GM12892 (cell line): ENCODE results near the gene GTF2I.
"Not testable (repeated sequence)": the region's sequence is repeated elsewhere in the genome, so short reads cannot be mapped to it uniquely, and the experiment has no call there.

Experiments used
- DNase-seq: peaks from one replicate; pipeline ENCODE4 v3.0.0; 2011; ENCODE audit not compliant: insufficient read length
- FAIRE-seq: peaks from 2 replicates; lab custom pipeline; 2011; peaks lifted over from hg19 to GRCh38; lab: Jason Lieb, UNC

GTF2I gene

GRCh38 chr7:74753921-74754482 is 96.5 kb downstream of the GTF2I start:
- not testable (repeated sequence) for DNase-seq, FAIRE-seq

DNA sequence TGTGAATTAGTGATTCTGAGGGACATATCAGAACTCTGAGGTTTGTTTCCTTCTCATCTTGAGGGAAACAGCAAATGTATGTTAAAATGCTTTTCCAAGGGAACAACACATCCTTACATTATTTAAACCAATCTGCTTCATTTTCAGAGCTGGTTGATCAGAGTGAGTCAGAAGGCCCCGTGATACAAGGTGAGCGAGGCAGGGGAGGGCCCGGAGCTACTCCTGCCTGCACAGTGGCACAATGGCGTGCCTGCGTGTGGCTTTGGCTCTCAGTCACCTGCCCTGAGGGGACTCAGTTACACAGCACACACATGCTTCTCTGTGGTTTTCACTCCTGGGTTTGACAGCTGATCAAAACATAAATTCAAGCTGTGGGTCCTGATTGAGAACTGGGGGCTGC is 99.2 kb downstream of the GTF2I start:
- FAIRE-seq, DNase-seq: not testable (repeated sequence)

DNA sequence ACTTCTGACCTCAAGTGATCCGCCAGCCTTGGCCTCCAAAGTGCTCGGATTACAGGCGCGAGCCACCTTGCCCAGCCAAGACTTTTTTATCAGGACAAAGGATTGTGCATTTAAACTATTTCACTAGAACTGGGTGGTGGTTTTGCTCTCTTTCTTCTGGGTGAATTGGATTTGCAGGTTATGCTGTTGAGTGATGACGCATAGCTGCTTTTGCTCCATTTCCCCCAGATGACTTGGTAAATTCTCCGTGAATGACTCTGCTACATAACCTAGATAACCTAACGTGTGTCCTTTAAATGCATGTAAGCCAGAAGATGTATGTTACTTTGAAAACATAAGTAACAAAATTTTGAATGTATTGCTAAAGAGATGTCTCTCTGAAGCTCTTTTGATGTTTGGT is 100.8 kb downstream of the GTF2I start:
- not testable (repeated sequence) for FAIRE-seq, DNase-seq

GRCh38 chr7:74758982-74759381 is 101.5 kb downstream of the GTF2I start:
- FAIRE-seq, DNase-seq: not testable (repeated sequence)

GRCh38 chr7:74765205-74765918 is 107.8 kb downstream of the GTF2I start:
- DNase-seq, FAIRE-seq: not testable (repeated sequence)

- not testable (repeated sequence) for DNase-seq, FAIRE-seq
Observed at GRCh38 chr7:74766509-74766908, 109.0 kb downstream of the GTF2I start.

DNA sequence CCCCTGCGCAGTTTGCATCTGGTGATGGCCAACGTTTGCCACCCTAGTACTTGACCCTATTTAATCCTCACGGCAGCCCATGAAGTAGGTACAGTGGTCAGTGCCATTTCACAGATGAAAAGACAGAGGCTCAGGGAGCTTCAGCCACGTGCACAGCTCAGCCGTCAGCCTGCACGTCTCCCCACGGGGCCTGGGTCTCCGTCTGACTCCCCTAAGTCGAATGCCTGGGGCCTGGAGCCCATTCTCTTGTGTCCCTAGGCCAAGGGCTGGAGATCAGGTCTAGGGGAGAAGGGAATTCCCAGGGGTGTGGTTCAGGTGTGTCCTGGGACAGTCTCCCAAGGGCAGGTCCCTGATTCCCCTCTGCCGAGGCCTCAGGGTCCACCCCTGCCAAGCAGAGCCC is 109.5 kb downstream of the GTF2I start:
- not testable (repeated sequence) for FAIRE-seq, DNase-seq

GRCh38 chr7:74770062-74770461 is 112.5 kb downstream of the GTF2I start:
- DNase-seq, FAIRE-seq: not testable (repeated sequence)

DNA sequence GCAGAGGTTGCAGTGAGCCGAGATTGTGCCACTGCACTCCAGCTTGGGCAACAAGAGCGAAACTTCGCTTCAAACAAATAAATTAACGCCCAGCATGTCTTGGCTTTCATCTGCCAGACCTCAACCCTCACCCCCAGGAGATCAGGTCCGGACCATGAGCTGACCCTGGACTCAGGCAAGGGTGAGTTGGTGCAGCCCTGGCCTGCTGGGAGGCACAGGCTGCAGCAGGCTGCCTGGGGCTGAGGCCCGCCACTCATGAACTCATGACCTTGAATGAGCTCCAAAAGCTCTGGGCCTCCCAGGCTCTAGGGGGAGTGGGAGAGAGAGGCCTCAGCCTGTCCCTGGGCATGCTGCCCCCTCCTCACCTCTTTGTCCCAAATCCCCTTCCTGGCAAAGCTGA is 114.6 kb downstream of the GTF2I start:
- DNase-seq, FAIRE-seq: not testable (repeated sequence)

- FAIRE-seq, DNase-seq: not testable (repeated sequence)
Observed at GRCh38 chr7:74773760-74774750, 116.5 kb downstream of the GTF2I start, which contains the start of gene NCF1. TSS of gene NCF1 (plus strand) at chr7:74774011. CDS start at chr7:74774032, 21 bp downstream.

- not testable (repeated sequence) for FAIRE-seq, DNase-seq
Observed at GRCh38 chr7:74775111-74775510, 117.6 kb downstream of the GTF2I start.

- not testable (repeated sequence) for DNase-seq, FAIRE-seq
Observed at GRCh38 chr7:74779053-74779452, 121.5 kb downstream of the GTF2I start.

GRCh38 chr7:74781746-74782145 is 124.2 kb downstream of the GTF2I start:
- not testable (repeated sequence) for FAIRE-seq, DNase-seq

GRCh38 chr7:74783595-74783994 is 126.1 kb downstream of the GTF2I start:
- FAIRE-seq, DNase-seq: not testable (repeated sequence)

DNA sequence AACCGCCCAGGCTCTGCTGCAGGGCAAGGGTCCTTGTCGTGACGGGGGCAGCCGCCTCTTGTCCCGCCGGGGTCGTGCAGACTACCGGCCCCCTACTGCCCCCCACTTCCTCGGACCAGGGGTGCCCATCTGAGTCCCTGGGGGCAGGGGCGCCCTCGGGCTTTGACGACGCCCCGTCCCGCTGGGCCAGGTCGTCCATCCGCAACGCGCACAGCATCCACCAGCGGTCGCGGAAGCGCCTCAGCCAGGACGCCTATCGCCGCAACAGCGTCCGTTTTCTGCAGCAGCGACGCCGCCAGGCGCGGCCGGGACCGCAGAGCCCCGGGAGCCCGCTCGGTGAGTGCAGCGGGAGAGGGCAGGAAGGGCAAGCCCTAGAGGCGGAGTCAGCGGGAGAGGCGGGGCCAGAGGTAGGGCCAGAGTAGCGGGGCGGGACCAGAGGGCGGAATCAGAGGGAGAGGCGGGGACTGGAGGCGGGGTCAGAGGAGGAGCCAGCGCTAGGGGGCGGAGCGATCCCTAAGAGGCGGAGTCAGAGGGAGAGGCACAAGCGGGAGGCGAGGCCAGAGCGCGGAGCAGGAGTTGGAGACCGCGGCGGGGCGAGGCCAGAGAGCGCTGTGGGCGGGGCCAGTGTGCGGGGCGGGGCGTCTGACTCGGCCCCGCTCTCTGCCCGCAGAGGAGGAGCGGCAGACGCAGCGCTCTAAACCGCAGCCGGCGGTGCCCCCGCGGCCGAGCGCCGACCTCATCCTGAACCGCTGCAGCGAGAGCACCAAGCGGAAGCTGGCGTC is 131.0 kb downstream of the GTF2I start:
- FAIRE-seq, DNase-seq: not testable (repeated sequence)

- not testable (repeated sequence) for FAIRE-seq, DNase-seq
Observed at GRCh38 chr7:74789200-74789736, 131.8 kb downstream of the GTF2I start.

- not testable (repeated sequence) for FAIRE-seq, DNase-seq
Observed at GRCh38 chr7:74797848-74798622, 140.5 kb downstream of the GTF2I start.

DNA sequence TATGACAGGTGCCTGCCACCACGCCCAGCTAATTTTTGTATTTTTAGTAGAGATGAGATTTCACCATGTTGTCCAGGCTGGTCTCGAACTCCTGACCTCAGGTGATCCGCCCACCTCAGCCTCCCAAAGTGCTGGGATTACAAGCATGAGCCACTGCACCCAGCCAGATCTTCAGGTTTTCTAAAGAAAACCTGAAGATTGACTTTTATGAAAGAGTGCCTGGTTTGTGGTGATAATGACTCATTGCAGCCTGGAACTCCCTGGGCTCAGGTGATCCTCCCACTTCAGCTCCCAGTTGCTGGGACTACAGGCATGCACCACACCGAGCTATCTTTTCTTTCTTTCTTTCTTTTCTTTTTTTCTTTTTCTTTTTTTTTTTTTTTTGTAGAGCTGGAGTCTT is 141.1 kb downstream of the GTF2I start:
- FAIRE-seq, DNase-seq: not testable (repeated sequence)
